Thoracic aorta (tissue), 2 donors: Measurements from ENCODE around the gene TBXA2R. TPM values are rescaled to one million over a fixed set of nuclear protein-coding genes. Genes with fewer than 3 reads are reported as not detected.
A peak's percentile ranks its signal among the peaks of the same experiment; 100 is the strongest.
"Not testable (repeated sequence)": the region's sequence is repeated elsewhere in the genome, so short reads cannot be mapped to it uniquely, and the experiment has no call there.

Experiments used
- ATAC-seq: fragments of 150-250 bp; one replicate; pipeline ENCODE4 v1.8.0; 2017; ENCODE audit warnings: low read depth; ENCODE audit not compliant: insufficient number of reproducible peaks, low FRiP score
- DNase-seq: peaks from one replicate; pipeline ENCODE4 v3.0.0-alpha.2; 2020; ENCODE audit warnings: low spot score
- H3K27ac ChIP-seq, 2 donors: fragments of 200-600 bp; sonication (generic); 1 replicate in 1 of 2; 2 replicates in 1 of 2; pipeline ENCODE4 v1.5.1; 2016; ENCODE audit warnings: mild to moderate bottlenecking in 2 of 2, moderate library complexity in 2 of 2
- H3K27me3 ChIP-seq: fragments of 200-600 bp; sonication (generic); replicated peaks from 2 replicates; pipeline ENCODE4 v1.6.0; 2016; ENCODE audit warnings: mild to moderate bottlenecking; ENCODE audit not compliant: insufficient read depth
- H3K36me3 ChIP-seq: fragments of 200-600 bp; sonication (generic); one replicate; pipeline ENCODE4 v1.5.1; 2016
- H3K4me1 ChIP-seq, 2 donors: fragments of 200-600 bp; sonication (generic); 1 replicate in 1 of 2; 2 replicates in 1 of 2; pipeline versions ENCODE4 v1.5.1 to v1.6.0; 2016; ENCODE audit warnings: low read depth in 2 of 2, mild to moderate bottlenecking in 1 of 2; ENCODE audit not compliant: control insufficient read depth in 1 of 2
- H3K4me3 ChIP-seq: fragments of 200-600 bp; sonication (generic); 2 replicates; pipeline ENCODE4 v1.5.1; 2016; ENCODE audit warnings: mild to moderate bottlenecking
- H3K9me3 ChIP-seq: fragments of 200-600 bp; sonication (generic); 2 replicates; pipeline ENCODE4 v1.5.1; 2016
- total RNA-seq, 2 donors: library from RNA; depleted of rRNA; stranded (reverse); fragments of >200 nt; gene quantifications; one replicate each; pipeline versions ENCODE4 v1.1.0 to v1.2.3, GENCODE V29; 2016
- TF ChIP-seq, protein P1 (sequence below): fragments of 200-600 bp; sonication (generic); IDR thresholded peaks from one replicate; pipeline ENCODE4 v1.5.1; 2019; ENCODE audit warnings: antibody characterized with exemption

TBXA2R gene
- total RNA-seq, 2 donors from 2014 or later, result 29.4 to 39.1 TPM

DNA sequence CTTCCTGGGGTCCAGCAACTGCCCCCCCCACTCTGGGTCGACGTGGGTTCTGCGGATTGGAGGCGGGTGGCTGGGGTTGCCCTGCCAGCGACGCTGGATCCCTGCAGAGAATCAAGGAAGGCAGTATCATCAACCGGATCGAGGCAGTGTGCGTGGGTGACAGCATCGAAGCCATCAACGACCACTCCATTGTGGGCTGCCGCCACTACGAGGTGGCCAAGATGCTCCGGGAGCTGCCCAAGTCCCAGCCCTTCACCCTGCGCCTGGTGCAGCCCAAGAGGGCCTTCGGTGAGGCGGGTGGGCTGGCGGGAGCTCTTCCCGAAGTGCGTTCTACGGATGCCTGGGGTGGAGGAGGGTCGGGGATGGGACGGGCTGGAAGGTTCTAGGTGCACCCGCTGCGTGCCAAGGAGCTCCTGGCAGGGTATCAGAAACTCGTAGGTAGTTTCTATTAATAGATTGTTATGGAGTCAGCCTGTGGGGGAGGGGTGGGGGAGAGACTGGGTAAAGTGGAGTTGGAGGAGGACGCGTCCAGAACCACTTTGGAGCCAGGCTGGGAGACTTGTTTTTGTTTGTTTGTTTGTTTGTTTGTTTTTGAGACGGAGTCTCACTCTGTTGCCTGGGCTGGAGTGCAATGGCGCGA lies 19.8 kb downstream of the TBXA2R start:
- ATAC-seq, result no peak
- H3K36me3 ChIP-seq, result no peaks in the 10 kb centered on the region
- H3K27ac ChIP-seq, result no peak overlapping the region
- H3K9me3 ChIP-seq, result no peaks in the 10 kb centered on the region
- TF ChIP-seq, protein P1, sequence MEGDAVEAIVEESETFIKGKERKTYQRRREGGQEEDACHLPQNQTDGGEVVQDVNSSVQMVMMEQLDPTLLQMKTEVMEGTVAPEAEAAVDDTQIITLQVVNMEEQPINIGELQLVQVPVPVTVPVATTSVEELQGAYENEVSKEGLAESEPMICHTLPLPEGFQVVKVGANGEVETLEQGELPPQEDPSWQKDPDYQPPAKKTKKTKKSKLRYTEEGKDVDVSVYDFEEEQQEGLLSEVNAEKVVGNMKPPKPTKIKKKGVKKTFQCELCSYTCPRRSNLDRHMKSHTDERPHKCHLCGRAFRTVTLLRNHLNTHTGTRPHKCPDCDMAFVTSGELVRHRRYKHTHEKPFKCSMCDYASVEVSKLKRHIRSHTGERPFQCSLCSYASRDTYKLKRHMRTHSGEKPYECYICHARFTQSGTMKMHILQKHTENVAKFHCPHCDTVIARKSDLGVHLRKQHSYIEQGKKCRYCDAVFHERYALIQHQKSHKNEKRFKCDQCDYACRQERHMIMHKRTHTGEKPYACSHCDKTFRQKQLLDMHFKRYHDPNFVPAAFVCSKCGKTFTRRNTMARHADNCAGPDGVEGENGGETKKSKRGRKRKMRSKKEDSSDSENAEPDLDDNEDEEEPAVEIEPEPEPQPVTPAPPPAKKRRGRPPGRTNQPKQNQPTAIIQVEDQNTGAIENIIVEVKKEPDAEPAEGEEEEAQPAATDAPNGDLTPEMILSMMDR, result no peak
- no peaks in the 10 kb centered on the region for H3K27me3 ChIP-seq
- DNase-seq, result no peak
- H3K4me3 ChIP-seq, result no peak overlapping the region
- peaks cover 0 to 22% of the 10 kb centered on the region in 2 donors for H3K4me1 ChIP-seq

- H3K27me3 ChIP-seq, result no peaks in the 10 kb centered on the region
- TF ChIP-seq, protein P1, result peak; percentile 68
- H3K9me3 ChIP-seq, result no peaks in the 10 kb centered on the region
- ATAC-seq, result no peak
- no peak overlapping the region for H3K27ac ChIP-seq
- H3K4me1 ChIP-seq, result peaks cover 0 to 22% of the 10 kb centered on the region in 2 donors
- peak overlapping the region; percentile 57 for H3K4me3 ChIP-seq
- no peaks in the 10 kb centered on the region for H3K36me3 ChIP-seq
- no peak for DNase-seq
Measured at GRCh38 chr19:3586127-3586626, 20.5 kb downstream of the TBXA2R start.

DNA sequence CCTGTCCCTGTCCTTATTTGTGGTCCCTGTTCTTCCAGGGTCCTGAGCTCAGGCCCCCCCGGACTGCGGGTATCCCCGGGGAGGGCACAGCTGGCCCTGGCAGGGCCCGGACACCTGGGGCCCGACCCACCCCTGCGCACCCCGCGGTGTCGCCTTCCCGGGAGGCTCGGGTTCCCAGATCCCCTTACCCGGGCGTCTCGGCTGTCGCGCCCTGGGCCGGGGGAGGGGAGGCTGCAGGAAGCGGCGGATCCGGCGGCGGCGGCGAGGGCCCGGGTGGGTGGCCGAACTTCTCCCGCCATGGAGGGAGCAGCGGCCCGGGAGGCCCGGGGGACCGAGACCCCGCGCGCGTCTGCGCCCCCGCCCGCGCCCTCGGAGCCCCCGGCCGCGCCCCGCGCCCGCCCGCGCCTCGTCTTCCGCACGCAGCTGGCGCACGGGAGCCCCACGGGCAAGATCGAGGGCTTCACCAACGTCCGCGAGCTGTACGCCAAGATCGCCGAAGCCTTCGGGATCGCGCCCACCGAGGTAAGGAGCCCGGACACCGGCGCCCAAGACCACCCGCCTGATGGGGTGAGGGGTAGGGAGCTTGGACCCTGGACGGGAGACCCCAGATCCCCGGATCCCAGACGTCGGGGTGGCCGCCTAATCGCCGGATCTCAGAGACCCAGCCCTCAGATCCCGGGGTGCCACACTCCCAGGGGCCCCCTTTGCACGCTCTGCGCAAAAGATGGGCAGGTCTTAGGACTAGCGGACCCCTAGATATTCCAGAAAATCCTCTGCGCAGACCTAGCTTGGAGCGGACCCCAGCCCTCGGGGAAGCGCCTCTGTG lies 21.2 kb downstream of the TBXA2R start, which contains the start of gene GIPC3:
GIPC3 (plus strand) TSS at position 178 of the 826 bp plus-strand sequence; CDS start at position 298, 120 bp downstream.
- Histone ChIP-seq H3K27ac (no peak within 1 kb of the TSS), H3K27me3 (no peaks in the 10 kb centered on the region), H3K36me3 (no peaks in the 10 kb centered on the region), H3K4me3 (peak within 1 kb of the TSS; percentile 57), H3K4me1 (peaks cover 0 to 24% of the 10 kb centered on the region in 2 donors), H3K9me3 (no peaks in the 10 kb centered on the region)
- DNase-seq (no peak), ATAC-seq (no peak)
- TF ChIP-seq, protein P1, result no peak

GRCh38 chr19:3584036-3584802 lies 22.5 kb downstream of the TBXA2R start:
- not testable (repeated sequence) for ATAC-seq

DNA sequence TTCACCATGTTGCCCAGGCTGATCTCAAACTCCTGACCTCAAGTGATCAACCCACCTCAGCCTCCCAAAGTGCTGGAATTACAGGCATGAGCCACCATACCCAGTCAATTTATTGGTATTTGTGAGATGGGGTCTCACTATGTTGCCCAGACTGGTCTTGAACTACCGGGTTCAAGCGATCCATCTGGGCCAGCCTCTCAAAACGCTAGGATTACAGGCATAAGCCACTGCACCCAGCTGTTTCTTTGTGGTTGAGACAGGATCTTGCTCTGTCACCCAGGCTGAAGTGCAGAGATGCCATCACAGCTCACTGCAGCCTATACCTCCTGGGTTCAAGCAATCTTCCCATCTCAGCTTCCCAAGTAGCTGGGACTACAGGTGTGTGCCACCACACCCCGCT lies 24.9 kb downstream of the TBXA2R start:
- not testable (repeated sequence) for H3K27ac ChIP-seq, H3K36me3 ChIP-seq, ATAC-seq, H3K27me3 ChIP-seq, H3K4me3 ChIP-seq, H3K9me3 ChIP-seq, DNase-seq
- H3K4me1 ChIP-seq, result peaks cover 0 to 25% of the 10 kb centered on the region in 2 donors

More at GRCh38 chr19:3584036-3584802, 22.5 kb downstream of the TBXA2R start:
- not testable (repeated sequence) for DNase-seq, H3K4me3 ChIP-seq, H3K27ac ChIP-seq, H3K27me3 ChIP-seq, H3K9me3 ChIP-seq, H3K36me3 ChIP-seq
- H3K4me1 ChIP-seq, result peaks cover 0 to 30% of the 10 kb centered on the region in 2 donors
